Calu3 (cell line): ENCODE measurements around the gene RFX6. TPM values are rescaled to one million over a fixed set of nuclear protein-coding genes. Genes with fewer than 3 reads are reported as not detected.

Experiments used
- BruUV-seq: library from RNA; stranded (reverse); fragments of 400-500 nt; replicated peaks from 2 replicates; lab custom pipeline; 2021; lab: Mats Ljungman, UMichigan
- CTCF ChIA-PET: fragments of 300-600 bp; sonication (Branson Sonifier 250); formaldehyde crosslinking; loops from one replicate; lab custom pipeline; 2022; ENCODE audit warnings: antibody characterized with exemption; lab: Charles Lee
- DNase-seq: peaks from one replicate; pipeline ENCODE4 v3.0.0; 2022
- H3K27ac Mint-ChIP-seq: one replicate; pipeline ENCODE4 v1.8.0; 2022; ENCODE audit warnings: mixed read lengths; ENCODE audit not compliant: unreplicated experiment
- H3K27me3 Mint-ChIP-seq: one replicate; pipeline ENCODE4 v1.8.0; 2022; ENCODE audit warnings: mixed read lengths; ENCODE audit not compliant: unreplicated experiment
- H3K36me3 Mint-ChIP-seq: one replicate; pipeline ENCODE4 v1.8.0; 2022; ENCODE audit warnings: mild to moderate bottlenecking, moderate library complexity, mixed read lengths; ENCODE audit not compliant: insufficient read depth, unreplicated experiment
- H3K4me1 Mint-ChIP-seq: one replicate; pipeline ENCODE4 v1.8.0; 2022; ENCODE audit warnings: mild to moderate bottlenecking, low read depth, mixed read lengths; ENCODE audit not compliant: unreplicated experiment
- H3K4me3 Mint-ChIP-seq: one replicate; pipeline ENCODE4 v1.8.0; 2022; ENCODE audit warnings: mild to moderate bottlenecking, low read depth, moderate library complexity, mixed read lengths; ENCODE audit not compliant: unreplicated experiment
- H3K9me3 Mint-ChIP-seq: one replicate; pipeline ENCODE4 v1.8.0; 2022; ENCODE audit warnings: low read depth, mixed read lengths; ENCODE audit not compliant: unreplicated experiment
- CTCF ChIP-seq: fragments of 200-600 bp; IDR thresholded peaks from one replicate; pipeline ENCODE4 v1.8.0; 2022; ENCODE audit warnings: antibody characterized with exemption; ENCODE audit not compliant: unreplicated experiment
- intact Hi-C: fragments of 100-400 bp; cut with micrococcal nuclease; formaldehyde crosslinking; loops from one replicate; pipeline ENCODE4 v1.10.0; 2022; ENCODE audit not compliant: unreplicated experiment
- total RNA-seq: library from RNA; stranded (reverse); gene quantifications from 2 replicates; pipeline ENCODE4 v1.2.3, GENCODE V29; 2022

The RFX6 gene
- total RNA-seq, 1 experiment from 2014 or later: not detected

- DNase-seq: no peak
- Mint-ChIP-seq H3K36me3 (no peaks in the 10 kb centered on the region), H3K4me1 (no peaks in the 10 kb centered on the region), H3K27ac (no peak overlapping the region), H3K9me3 (no peaks in the 10 kb centered on the region), H3K27me3 (no peaks in the 10 kb centered on the region), H3K4me3 (no peak overlapping the region)
- TF ChIP-seq CTCF: no peak
- no TSS peak for BruUV-seq
- CTCF ChIA-PET: interaction anchor here (1.2 kb wide), 1 partner anchor 342 kb away, joined by 3 read pairs; no protein-coding TSS in a partner anchor
- intact Hi-C loops: loop anchor here (5.0 to 10.0 kb wide), 3 partner anchors 193 to 850 kb away; no protein-coding TSS in a partner anchor
These were observed 97.7 kb downstream of the RFX6 start for GRCh38 chr6:116974526-116975316.

GRCh38 chr6:116975600-116975999, 98.6 kb downstream of the RFX6 start:
- TF ChIP-seq CTCF: no peak
- Mint-ChIP-seq H3K27me3 (no peaks in the 10 kb centered on the region), H3K36me3 (no peaks in the 10 kb centered on the region), H3K4me3 (no peak overlapping the region), H3K4me1 (no peaks in the 10 kb centered on the region), H3K27ac (no peak overlapping the region), H3K9me3 (no peaks in the 10 kb centered on the region)
- no peak for DNase-seq
- intact Hi-C loops: loop anchor here (5.0 to 10.0 kb wide), 2 partner anchors 192 to 849 kb away; no protein-coding TSS in a partner anchor
- CTCF ChIA-PET: interaction anchor here (0.8 to 1.2 kb wide), 2 partner anchors 94 to 341 kb away, joined by 3 read pairs; no protein-coding TSS in a partner anchor
- no TSS peak for BruUV-seq

- intact Hi-C loops: loop anchor here (5.0 to 10.0 kb wide), 2 partner anchors 188 to 845 kb away; no protein-coding TSS in a partner anchor
- no peak overlapping the region for H3K27ac Mint-ChIP-seq
- H3K27me3 Mint-ChIP-seq: no peaks in the 10 kb centered on the region
- no peak overlapping the region for H3K4me3 Mint-ChIP-seq
- no TSS peak for BruUV-seq
- CTCF ChIA-PET: no interaction called here
- TF ChIP-seq CTCF: no peak
- no peaks in the 10 kb centered on the region for H3K36me3 Mint-ChIP-seq
- no peak for DNase-seq
- H3K9me3 Mint-ChIP-seq: peaks cover 4% of the 10 kb centered on the region
- H3K4me1 Mint-ChIP-seq: no peaks in the 10 kb centered on the region
These were observed 102.5 kb downstream of the RFX6 start for GRCh38 chr6:116979560-116979959.

Other genes with a start within 250 kb of the RFX6 start
- 12.8 and 14.7 TPM in 2 replicates for gene ZUP1, start 208.5 kb upstream of the RFX6 start, total RNA-seq
- 9.2 and 12.2 TPM in 2 replicates for gene KPNA5, start 196.0 kb upstream of the RFX6 start, total RNA-seq
- not detected in 2 replicates for gene FAM162B, start 111.5 kb upstream of the RFX6 start, total RNA-seq
- gene GPRC6A, start 48.2 kb upstream of the RFX6 start, total RNA-seq: not detected in 2 replicates